IMR-90 (cell line): ENCODE data around the gene CHST8.

Source experiments
- BHLHE40 ChIP-seq: fragments of 150-350 bp; IDR thresholded peaks from 2 replicates; pipeline ENCODE4 v1.6.1; 2016; ENCODE audit warnings: mild to moderate bottlenecking, low read depth, low read length
- CEBPB ChIP-seq: IDR thresholded peaks from 2 replicates; pipeline ENCODE4 v1.6.1; 2012; ENCODE audit warnings: low read depth, low read length, improper control_type of control experiment
- FOS ChIP-seq: fragments of 150-350 bp; IDR thresholded peaks from 2 replicates; pipeline ENCODE4 v1.6.1; 2016; ENCODE audit warnings: low read depth, low read length
- MAFK ChIP-seq: IDR thresholded peaks from 2 replicates; pipeline ENCODE4 v1.6.1; 2012; ENCODE audit warnings: low read depth, low read length, improper control_type of control experiment
- POLR2A ChIP-seq: IDR thresholded peaks from 2 replicates; pipeline ENCODE4 v1.6.1; 2012; ENCODE audit warnings: mild to moderate bottlenecking, low read depth, low read length
- RAD21 ChIP-seq: IDR thresholded peaks from 2 replicates; pipeline ENCODE4 v1.6.1; 2012; ENCODE audit warnings: low read length, improper control_type of control experiment
- RFX5 ChIP-seq: IDR thresholded peaks from 2 replicates; pipeline ENCODE4 v1.8.0; 2012; ENCODE audit warnings: low read depth, mild to moderate bottlenecking, low read length, moderate library complexity
- SMC3 ChIP-seq: fragments of 150-350 bp; IDR thresholded peaks from 2 replicates; pipeline ENCODE4 v1.6.1; 2016; ENCODE audit warnings: low read depth, mild to moderate bottlenecking, antibody characterized with exemption, low read length, moderate library complexity
- USF2 ChIP-seq: fragments of 150-350 bp; IDR thresholded peaks from 2 replicates; pipeline ENCODE4 v1.6.1; 2017; ENCODE audit warnings: mild to moderate bottlenecking, antibody characterized with exemption, low read length, low read depth
- TF ChIP-seq, protein P1 (sequence below): conservative IDR thresholded peaks from 2 replicates; pipeline ENCODE4 v1.5.1; 2012; ENCODE audit warnings: mild to moderate bottlenecking, low read depth, low read length, improper control_type of control experiment

DNA sequence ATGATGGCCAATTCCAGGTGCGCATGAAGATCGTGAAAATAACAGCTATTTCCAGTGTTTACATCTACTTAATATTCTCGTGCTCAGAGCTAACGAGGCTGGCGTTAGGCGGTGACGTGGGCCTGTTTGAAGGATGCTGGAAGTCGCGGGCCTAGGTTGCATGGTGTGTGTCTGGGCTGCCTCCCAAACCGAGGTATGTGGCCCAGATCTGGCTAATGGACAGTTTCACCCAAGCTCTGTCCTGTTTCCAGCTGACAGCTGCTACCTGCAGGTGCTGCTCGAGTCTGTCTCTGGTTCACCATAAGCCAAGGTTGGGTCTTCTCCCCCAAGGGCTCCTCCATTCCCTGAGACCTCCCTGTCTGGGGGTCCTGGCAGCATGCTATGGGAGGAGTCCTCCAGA lies 134.4 kb downstream of the CHST8 start:
- TF ChIP-seq, protein P1, sequence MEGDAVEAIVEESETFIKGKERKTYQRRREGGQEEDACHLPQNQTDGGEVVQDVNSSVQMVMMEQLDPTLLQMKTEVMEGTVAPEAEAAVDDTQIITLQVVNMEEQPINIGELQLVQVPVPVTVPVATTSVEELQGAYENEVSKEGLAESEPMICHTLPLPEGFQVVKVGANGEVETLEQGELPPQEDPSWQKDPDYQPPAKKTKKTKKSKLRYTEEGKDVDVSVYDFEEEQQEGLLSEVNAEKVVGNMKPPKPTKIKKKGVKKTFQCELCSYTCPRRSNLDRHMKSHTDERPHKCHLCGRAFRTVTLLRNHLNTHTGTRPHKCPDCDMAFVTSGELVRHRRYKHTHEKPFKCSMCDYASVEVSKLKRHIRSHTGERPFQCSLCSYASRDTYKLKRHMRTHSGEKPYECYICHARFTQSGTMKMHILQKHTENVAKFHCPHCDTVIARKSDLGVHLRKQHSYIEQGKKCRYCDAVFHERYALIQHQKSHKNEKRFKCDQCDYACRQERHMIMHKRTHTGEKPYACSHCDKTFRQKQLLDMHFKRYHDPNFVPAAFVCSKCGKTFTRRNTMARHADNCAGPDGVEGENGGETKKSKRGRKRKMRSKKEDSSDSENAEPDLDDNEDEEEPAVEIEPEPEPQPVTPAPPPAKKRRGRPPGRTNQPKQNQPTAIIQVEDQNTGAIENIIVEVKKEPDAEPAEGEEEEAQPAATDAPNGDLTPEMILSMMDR: no peak
- no peak for TF ChIP-seq POLR2A
- TF ChIP-seq RAD21: no peak
- no peak for TF ChIP-seq CEBPB
- TF ChIP-seq SMC3: no peak
- TF ChIP-seq MAFK: no peak
- no peak for TF ChIP-seq FOS
- TF ChIP-seq BHLHE40: no peak
- no peak for TF ChIP-seq USF2
- no peak for TF ChIP-seq RFX5
